ENCODE data around the gene GOLGA6L2.
"Not testable (repeated sequence)": the region's sequence is repeated elsewhere in the genome, so short reads cannot be mapped to it uniquely, and the experiment has no call there.

Gene GOLGA6L2

GRCh38 chr15:23447107-23447500 is at the start of gene GOLGA6L2:
TSS of gene GOLGA6L2 (minus strand) at chr15:23447243. CDS start at chr15:23447181, 62 bp downstream.
- peak; percentile 26 for DNase-seq

GRCh38 chr15:23484870-23485269 is 37.8 kb upstream of the GOLGA6L2 start:
- no peak for DNase-seq

GRCh38 chr15:23483821-23484299 is 36.8 kb upstream of the GOLGA6L2 start:
- no peak for DNase-seq

GRCh38 chr15:23482764-23483489 is 35.9 kb upstream of the GOLGA6L2 start:
- DNase-seq, result no peak

- DNase-seq, result no peak
Measured at GRCh38 chr15:23482228-23482627, 35.2 kb upstream of the GOLGA6L2 start.

GRCh38 chr15:23477920-23478319 is 30.9 kb upstream of the GOLGA6L2 start:
- DNase-seq, result no peak

- no peak for DNase-seq
Measured at GRCh38 chr15:23472678-23473077, 25.6 kb upstream of the GOLGA6L2 start.

- DNase-seq, result no peak
Measured at GRCh38 chr15:23472033-23472432, 25.0 kb upstream of the GOLGA6L2 start.

GRCh38 chr15:23467110-23467600 is 20.1 kb upstream of the GOLGA6L2 start:
- DNase-seq, result peak; percentile 50

GRCh38 chr15:23457890-23458289 is 10.8 kb upstream of the GOLGA6L2 start:
- DNase-seq, result no peak

GRCh38 chr15:23446215-23447106 is 582 bp downstream of the GOLGA6L2 start:
- no peak for DNase-seq

GRCh38 chr15:23444269-23444668 is 2.8 kb downstream of the GOLGA6L2 start:
- DNase-seq, result no peak

GRCh38 chr15:23441204-23441603 is 5.8 kb downstream of the GOLGA6L2 start:
- DNase-seq, result no peak

GRCh38 chr15:23440596-23440995 is 6.4 kb downstream of the GOLGA6L2 start:
- DNase-seq, result no peak

GRCh38 chr15:23439513-23439912 is 7.5 kb downstream of the GOLGA6L2 start:
- no peak for DNase-seq

- DNase-seq, result no peak
Measured at GRCh38 chr15:23438816-23439466, 8.1 kb downstream of the GOLGA6L2 start.

GRCh38 chr15:23437673-23438072 is 9.4 kb downstream of the GOLGA6L2 start:
- DNase-seq, result no peak

GRCh38 chr15:23437146-23437545 is 9.9 kb downstream of the GOLGA6L2 start:
- DNase-seq, result no peak

GRCh38 chr15:23436421-23436820 is 10.6 kb downstream of the GOLGA6L2 start:
- no peak for DNase-seq

- not testable (repeated sequence) for DNase-seq
Measured at GRCh38 chr15:23434699-23435098, 12.3 kb downstream of the GOLGA6L2 start.

- not testable (repeated sequence) for DNase-seq
Measured at GRCh38 chr15:23425327-23425726, 21.7 kb downstream of the GOLGA6L2 start.

GRCh38 chr15:23424111-23424904 is 22.7 kb downstream of the GOLGA6L2 start:
- DNase-seq, result no peak

Measured in hematopoietic multipotent progenitor cell treated with erythropoietin and hydrocortisone succinate and interleukin-3 and kit ligand, for 4 days (in vitro differentiated cells).